Suppressor macrophage treated with lipopolysaccharide for 4 hours (primary cell): Measurements from ENCODE around the gene LYSMD1.

Experiments used
- DNase-seq: peaks from one replicate; pipeline ENCODE4 v3.0.0-alpha.2; 2020

The LYSMD1 gene

DNA sequence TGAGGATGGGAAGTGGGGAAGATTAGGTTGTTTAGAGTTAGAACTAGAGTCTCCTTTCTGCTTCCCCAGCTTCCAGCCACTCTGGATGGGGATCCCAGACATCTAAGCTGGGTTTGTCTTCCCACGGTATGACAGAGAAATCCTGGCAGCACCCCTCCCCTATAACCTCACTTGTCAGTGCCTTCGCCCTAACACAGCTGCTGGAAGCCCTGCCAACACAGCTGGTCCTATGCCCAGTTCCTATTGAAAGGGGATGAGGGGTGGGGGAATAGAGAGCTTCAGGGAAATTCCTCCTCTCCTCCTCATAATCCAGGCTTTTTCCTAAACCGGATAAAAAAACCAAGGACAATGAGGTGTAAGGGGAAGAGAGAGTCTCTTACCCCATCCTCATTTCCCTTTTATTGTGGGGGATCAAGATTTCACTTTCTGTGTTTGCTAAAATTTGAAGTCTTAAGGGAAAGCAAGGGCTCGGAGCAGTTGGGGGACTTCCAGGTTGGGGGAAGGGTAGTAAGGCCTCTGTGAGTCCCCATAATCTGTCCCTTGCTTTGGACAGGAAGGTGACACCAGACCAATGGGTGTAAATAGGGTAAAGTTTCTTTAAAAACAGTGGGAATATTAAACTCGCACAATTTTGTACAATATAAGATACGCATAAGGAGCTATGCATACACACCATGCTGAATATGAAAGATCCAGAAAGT, 9.5 kb upstream of the LYSMD1 start:
- no peak for DNase-seq

DNA sequence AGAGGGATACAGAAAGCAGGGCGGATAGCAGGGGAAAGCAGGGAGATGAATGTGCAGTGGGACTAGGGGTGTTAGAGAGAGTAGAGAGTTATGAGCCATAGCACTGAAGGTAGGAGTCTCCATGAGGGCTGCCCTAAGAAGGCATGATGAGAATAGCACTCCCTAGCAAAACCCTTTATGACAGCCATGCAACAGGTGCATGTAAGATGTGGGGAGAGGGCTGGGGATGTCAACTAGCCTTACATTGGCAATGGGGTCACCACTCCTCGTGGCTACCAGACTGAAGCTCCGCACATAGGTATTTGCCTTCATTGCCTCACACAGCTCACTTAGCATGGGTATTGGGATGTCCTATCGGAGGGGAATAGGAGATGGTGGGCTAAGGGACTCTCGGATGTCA, 5.5 kb upstream of the LYSMD1 start:
- DNase-seq, result no peak

DNA sequence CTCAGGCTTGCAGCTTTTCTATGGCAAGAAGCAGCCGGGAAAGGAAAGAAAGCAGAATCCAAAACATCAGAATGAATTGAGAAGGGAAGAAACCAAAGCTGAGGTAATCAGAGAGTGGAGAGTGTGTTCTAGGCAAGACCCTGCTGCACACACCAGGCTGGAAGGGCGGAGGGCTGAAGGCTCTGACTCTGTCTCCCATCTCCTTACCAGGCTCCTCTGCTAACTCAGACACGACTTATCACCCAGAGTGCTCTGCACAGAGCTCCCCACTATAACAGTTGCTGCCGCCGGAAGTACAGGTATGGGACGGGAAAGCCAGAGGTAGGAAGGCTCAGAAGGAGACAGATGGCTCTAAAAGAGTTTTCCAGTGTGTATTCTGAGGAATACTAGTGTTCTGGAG, 1.4 kb upstream of the LYSMD1 start:
- no peak for DNase-seq

DNA sequence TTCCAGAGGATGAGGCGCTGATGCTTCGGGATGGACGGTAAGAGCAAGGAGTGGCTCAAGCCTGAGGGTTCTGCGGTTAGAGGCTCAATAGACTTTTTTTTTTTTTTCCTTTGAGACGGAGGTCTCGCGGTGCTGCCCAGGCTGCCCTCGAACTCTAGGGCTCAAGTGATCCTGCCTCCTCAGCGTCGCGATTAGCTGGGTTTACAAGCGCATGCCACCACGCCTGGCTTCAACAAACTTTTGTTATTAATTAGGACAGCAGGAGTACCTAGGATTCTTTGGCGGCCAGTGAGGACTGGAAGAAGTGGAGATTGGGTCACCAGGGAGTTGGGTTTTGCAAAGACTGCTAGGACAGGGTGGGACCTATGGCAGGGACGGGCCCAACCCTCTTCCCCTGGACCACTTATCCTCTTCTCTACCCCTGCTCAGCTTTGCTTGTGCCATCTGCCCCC, 829 bp upstream of the LYSMD1 start:
- no peak for DNase-seq

DNA sequence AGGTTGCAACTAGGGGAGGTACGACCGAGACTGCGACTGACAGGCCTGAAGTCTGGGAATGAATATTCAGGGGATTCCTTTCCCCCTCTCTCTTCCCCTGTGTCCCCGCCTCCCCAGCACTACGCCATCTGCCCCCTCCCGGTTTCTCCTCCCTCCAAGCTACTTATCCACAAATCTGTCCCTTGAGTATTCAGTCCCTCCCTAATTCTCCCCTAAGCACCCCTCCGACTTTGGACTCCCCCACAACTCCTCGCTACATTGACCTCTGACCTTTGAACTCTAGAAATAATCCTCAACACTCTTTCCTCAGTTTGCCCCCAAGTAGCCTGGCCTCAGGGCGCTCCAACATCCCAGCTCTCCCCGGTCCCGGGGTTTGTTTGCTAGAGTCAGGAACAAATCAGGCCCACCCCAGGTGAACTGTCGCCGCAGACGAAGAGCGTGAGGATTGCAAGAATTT, 393 bp downstream of the LYSMD1 start:
- no peak for DNase-seq

DNA sequence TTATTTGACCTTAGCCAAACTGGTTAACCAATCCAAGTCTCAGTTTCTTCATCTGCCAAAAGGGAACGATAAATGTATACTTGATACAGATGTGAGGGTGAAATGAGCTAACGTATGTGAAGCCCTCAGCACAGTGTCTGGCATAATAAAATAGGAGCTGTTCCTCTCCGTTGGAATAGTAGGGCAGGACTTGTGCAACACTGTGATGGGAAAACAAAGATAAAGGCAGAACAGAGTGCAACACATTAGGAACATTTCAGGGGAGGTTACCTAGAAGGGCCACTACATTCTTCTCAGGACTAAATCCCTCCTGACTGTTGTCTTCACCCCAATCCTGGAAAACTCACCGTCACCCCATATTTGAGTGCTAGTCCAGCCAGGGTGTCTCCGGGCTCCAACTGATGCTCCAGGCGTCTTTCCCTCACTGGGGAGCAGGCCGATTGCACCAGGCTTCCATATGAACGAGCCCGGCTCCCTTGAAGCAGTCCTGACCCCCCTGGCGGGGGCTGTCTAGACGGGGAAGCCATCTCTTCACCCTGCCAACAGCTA, 896 bp downstream of the LYSMD1 start:
- DNase-seq, result no peak

DNA sequence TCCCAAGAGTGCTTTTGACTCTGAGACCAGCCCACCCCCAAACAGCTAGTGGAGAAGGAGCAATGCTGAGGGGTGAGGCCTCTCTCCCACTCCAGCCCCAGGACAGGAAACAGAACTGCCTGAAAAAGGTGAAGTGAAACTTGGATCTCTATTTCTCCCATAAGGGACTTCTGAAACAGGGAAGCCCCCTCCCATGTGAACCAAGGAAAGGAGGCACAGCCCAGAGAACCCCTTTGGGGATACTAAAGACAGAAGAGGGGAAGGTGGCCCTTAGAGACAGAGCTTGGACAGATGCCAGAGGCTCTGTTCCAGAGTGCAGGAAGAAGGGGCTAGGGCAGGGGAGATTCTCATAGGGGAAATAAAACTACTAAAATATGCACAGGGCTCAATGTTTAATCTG, 6.3 kb downstream of the LYSMD1 start:
- DNase-seq, result peak; percentile 65

DNA sequence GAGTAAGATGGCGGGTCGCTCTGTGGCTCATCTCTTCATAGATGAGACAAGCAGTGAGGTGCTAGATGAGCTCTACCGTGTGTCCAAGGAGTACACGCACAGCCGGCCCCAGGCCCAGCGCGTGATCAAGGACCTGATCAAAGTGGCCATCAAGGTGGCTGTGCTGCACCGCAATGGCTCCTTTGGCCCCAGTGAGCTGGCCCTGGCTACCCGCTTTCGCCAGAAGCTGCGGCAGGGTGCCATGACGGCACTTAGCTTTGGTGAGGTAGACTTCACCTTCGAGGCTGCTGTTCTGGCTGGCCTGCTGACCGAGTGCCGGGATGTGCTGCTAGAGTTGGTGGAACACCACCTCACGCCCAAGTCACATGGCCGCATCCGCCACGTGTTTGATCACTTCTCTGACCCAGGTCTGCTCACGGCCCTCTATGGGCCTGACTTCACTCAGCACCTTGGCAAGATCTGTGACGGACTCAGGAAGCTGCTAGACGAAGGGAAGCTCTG, 6.9 kb downstream of the LYSMD1 start:
- DNase-seq, result no peak

DNA sequence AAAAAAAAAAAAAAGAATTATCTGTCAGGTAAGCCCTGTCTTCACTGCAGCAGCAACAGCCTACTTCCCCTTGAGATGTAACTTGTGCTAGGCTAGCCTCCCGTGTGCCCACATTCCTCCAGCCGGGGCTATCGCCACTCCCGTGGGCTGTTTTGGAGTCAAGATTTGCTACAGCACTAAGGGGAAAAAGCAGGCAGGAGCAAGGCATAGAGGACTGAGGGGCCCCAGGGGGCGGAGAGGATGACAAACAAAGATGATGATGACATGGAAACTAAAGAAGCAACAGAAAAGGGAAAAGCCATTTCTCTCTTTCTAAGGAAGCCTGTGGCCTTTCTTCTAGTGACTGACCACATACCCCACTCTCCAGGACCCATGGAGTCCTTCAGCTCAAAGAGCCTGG, 7.4 kb downstream of the LYSMD1 start:
- peak; percentile 70 for DNase-seq

DNA sequence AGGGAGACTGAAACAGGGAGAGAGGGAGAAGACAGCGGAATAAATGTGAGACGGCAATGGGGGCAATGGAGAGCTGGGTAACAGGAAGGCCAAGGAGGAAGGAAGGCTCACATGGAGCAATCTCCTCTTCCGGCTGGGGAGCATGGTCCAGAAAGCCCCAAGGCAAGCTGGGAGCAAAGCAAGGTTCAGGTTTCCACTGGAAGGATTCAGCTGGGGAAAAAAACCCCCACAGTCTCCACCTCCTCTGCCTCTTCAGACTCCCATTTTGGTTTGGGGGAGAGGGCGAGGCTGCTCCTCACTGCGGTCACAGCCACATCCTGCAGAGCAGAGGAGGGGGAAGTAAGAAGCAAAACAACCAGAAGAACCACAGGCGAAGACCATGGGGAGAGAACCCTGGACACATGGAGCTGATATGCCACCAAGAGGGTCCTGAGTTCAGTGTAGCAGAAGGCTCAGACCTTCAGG, 8.6 kb downstream of the LYSMD1 start:
- peak; percentile 50 for DNase-seq

DNA sequence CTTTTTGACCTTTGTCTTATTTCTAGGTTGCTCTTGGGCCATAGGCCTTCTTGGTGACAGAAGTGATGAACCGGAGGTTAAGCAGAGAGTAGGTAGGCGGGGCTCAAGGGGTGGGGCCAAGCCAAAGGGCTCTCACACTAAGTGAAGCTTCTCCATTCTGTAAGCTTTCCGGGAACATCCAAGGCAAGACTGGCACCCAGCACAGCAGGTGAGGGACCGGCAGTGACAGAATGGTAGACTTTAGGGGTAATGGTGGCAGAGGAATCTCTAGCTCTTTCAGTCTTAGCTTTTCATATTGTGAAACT, 9.2 kb downstream of the LYSMD1 start, which contains the start of gene TNFAIP8L2:
Gene TNFAIP8L2, plus strand, starts transcription at position 135 of the 305 bp plus-strand sequence. CDS start 2,049 bp downstream, outside the sequence.
- peak; percentile 82 for DNase-seq

DNA sequence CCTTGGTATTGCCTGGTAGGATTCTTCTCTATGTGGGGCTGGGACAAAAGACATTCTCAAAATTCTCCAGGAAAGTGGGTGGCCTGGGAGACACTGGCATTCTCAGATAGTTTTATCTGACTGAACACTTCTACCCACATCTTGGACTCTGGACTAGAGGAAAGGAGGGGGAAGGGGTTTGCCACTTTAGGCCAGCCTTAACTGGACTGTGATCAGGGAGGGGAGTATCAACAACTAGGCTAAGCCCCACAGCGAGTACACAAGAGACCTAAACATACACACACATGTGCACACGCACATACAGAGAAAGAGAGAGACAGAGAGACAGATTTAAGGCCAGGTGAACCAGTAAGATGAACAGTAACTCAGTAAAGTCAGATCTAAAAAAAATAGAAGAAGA, 18.0 kb downstream of the LYSMD1 start:
- DNase-seq, result no peak

DNA sequence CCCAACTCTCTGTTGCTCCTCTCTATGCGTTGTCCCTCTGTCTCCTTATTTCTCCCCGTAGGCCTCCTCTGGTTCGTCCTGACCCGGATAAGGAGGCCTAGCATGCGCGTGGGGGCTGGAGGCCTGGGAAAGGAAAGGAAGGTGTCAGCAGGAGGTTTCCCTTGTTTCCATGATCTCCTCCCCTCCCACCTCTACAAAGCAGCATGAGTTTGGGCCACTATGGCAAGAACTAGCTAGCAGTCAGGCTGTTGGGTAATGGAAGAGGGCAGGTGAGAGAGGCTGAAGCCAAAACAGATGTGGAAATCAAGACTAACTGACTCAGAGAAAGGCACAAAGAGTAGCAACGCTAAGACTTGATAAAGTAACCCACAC, 18.6 kb downstream of the LYSMD1 start:
- no peak for DNase-seq

DNA sequence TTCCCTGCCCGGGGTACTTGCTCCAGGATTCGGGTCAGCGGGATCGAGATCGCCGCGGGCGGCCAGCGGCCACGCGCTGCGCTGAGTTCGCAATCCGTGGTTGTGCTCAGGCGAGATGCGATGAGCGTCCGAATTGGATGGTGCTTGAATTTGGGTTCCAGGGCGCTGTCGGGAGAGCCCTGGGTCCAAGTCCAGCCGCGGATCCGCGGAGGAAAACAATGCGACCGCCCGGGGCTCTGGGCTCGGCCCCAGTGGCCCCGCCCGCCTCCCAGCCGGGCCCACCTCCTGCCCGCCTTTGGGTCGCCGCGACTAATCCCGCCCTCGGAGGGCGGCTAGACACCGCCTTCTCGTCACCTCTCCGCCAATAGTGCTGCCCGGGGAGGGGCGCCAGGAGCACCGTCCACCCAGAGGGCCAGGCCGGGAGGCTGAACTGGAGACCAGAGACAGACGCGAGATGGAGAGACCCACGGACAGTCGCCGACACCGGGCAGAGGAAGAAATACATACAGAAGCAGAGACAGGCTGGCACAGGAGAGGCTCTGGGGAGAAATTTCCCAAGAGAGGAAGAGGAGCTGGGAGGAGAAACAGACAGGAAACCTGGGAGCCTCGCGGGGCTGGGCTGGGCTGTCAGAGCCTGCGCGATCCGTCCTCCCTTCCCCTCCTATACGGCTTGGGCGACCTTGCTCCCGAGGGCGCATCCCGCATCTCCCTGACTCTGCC, 19.1 kb downstream of the LYSMD1 start, which contains the start of gene SEMA6C:
Gene SEMA6C, minus strand, starts transcription at position 220 of the 720 bp plus-strand sequence. CDS start 4,010 bp downstream, outside the sequence.
- peak; percentile 94 for DNase-seq

DNA sequence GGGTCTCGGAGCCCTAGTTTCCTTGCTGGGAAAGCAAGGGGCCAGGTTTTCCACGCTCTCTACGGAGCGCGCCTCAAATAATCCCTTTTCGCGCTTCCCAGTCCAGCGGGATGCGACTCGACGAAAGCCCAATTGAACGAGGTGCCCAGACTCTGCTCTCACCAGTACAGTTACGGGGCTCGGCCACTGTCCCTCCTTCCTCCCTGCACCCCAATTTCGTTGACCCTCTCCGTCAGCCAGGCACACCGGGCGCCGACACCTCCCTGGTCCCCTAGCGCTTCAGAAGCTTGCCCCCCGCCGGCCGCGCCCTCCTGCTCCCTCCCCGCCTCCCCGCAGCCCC, 19.7 kb downstream of the LYSMD1 start:
- no peak for DNase-seq

DNA sequence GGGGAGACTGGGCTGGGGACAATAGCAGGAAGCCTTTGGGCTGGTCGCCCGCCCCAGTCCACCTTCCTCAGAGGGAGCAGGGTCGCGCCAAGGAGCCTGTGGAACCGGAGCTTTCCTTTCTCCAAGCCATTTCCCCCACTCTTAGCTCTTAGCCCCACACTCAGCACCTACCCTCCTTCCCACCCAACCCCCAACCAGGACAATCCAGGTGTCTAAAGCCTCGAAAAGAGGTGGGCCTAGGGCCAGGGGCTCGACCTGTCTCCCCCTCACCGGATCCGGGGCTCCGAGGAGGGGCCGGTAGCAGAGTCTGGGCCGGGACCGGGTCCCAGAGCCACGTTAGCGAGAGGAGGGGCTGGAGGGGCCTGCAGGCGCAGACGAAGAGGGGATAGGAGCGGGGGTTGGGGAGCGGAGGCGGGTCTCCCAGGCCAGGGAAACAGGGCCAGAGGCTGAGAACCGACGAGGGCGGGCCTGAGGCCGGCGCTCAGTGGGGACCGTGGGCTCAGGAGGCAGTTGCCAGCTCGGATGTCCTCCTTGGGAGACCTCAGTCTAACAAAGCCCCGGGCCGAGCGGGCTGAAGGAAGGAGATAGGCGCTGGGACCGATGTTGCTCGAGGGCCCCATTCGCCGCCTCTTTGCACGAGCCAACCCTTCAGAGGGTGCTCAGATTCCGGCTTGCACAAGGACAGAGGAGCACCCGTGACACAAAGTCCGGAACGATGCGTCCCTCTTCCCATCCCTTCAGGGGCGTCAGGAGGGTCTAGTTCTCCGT, 20.2 kb downstream of the LYSMD1 start:
- no peak for DNase-seq

DNA sequence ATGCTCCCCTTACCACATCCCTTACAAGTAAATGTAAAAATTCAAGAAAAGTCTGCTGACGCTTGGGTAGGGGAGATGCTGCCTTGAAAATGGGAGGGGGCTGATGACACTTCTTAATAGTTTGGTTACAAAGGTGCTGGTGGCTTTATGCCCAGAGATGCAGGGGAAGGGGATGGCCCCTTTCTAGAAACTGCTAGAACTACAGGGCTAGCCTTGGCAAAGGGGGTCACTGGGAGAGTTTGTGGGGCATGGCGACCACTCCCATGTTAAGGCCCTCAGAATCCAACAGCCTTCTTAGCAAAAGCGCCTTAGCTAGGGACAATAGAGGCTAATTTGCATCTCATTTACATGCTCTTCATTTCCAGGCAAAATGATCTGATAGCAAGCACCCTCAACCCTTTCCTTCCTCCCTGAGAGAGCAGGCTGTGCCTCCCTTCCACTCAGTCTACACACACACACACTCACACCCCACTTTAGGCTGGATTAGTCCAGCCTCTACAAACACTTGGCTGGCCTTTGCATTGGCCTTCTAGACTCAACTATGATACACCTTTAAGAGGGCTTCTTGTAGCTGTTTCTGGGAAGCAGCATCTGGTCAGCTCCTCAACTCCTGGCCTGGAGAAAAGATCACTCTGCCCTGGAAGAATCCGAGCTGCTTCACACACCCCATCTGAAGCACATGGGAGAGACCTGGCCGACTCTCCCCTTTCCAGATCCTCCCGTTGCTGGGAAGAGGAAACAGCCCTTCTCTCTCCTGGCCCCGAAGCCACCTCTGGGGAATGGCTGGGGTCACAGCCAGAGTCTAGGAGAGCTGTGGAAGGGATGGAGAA, 21.0 kb downstream of the LYSMD1 start:
- no peak for DNase-seq

DNA sequence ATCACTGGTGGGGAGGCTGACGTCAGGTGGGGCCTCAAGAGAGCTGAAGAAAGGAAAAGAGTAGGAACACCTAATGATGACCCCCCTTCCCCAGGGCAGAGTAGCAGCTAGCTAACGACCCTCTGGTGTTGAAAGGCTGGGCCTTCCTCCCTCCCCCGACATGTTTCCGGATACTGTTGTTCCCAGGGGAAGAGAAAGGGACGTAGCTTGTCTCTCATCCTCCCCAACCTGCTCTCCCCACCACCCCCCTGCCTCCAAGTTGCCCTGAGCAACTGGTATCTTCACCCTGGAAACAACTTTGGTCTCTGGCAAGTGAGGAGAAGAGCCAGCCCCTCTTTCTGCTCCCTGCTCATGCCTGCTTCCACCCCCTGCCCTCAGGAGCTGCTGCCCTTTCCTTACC, 21.7 kb downstream of the LYSMD1 start:
- DNase-seq, result no peak

DNA sequence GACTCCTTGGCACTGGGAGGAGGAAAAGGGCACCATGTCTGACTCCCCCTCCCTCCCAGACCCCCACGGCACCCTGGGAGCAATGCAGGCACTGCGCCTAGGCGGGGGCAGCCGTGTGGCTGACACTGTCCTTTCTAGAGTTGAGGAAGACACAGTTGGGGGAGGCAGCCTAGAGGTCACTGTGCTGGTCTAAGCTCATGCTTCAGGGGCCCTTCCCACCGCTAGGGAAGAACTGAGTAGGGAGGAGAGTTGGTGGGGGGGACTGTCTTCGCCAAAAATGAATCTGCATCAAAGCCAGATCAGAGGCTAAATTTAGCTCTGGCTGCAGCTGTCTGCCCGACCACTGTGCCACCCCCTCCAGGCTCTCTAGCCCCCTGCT, 22.7 kb downstream of the LYSMD1 start:
- DNase-seq, result no peak

DNA sequence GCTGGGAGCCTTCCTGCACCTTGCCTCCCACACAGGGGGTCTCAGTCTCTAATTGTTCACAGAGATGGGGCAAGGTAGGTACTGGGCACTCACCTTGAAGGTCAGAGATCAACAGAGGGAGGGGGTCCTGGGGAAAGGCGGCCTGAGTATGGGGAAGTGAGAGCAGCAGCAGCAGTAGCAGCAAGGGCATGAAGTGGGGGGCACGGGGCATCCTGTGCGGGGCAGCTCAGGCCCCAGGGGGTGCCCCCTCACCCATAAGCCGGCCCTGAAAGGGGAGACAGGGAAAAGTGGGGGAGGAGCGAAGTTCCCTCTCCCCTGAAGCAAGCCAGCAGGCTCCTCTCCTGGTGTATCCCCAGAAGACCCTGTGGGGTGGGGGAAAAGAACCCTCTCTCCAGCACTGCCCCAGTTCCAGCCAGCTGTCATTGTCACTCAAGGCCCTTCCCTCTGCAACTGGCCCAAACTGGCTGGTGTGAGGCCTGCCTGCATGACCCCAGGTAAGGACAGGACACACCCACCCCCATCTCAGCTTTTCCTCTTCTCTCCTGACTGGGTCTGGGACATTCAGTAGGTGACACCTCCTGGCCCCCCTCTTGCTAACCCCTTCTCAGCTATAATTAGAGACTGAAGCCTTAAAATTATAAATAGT, 23.2 kb downstream of the LYSMD1 start:
- no peak for DNase-seq

DNA sequence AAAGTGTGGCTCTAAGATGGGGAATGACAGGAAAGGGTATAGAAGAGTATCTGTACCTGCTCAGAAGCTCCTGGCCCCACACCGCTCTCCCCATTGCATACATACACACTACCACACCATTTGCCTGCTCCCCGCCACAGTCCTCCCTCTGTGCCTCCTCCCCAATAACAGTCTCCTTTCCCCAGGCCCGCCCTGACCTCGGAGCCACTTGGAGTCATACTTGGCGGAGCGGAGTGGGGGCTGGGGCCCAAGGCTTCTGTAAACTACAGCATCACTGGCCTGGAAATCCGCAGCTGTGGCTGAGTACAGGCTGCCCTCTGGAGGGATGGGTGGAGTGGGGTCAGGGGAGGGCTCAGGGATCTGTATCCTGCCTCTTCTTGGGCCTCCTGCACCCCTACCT, 27.9 kb downstream of the LYSMD1 start:
- DNase-seq, result no peak
